Measurements from ENCODE around the gene SCYGR5.

DNA sequence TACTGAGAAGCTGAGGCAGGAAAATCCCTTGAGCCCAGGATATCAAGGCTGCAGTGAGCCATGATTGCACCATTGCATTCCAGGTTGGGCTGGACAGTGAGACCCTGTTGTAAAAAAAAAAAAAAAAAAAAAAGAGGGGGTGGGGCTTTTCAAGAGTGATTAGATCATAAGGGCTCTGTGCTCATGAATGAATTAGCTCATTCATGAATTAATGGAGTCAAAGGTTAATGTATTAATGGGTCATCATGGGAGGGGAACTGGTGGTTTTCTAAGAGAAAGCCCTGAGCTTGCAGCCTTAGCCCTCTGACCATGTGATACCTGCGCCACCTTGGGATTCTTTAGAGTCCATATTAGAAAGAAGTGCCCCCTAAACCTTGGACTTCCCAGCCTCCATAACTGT lies 46.7 kb downstream of the SCYGR5 start:
- TF ChIP-seq, protein P1, sequence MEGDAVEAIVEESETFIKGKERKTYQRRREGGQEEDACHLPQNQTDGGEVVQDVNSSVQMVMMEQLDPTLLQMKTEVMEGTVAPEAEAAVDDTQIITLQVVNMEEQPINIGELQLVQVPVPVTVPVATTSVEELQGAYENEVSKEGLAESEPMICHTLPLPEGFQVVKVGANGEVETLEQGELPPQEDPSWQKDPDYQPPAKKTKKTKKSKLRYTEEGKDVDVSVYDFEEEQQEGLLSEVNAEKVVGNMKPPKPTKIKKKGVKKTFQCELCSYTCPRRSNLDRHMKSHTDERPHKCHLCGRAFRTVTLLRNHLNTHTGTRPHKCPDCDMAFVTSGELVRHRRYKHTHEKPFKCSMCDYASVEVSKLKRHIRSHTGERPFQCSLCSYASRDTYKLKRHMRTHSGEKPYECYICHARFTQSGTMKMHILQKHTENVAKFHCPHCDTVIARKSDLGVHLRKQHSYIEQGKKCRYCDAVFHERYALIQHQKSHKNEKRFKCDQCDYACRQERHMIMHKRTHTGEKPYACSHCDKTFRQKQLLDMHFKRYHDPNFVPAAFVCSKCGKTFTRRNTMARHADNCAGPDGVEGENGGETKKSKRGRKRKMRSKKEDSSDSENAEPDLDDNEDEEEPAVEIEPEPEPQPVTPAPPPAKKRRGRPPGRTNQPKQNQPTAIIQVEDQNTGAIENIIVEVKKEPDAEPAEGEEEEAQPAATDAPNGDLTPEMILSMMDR (IDR thresholded peaks at IDR 0.05): no peak
- TF ChIP-seq POLR2A (IDR thresholded peaks at IDR 0.05): no peak

All from right lobe of liver (tissue), 4 donors.